ENCODE results near the gene ACTL10. TPM values are rescaled to one million over a fixed set of nuclear protein-coding genes. Genes with fewer than 3 reads are reported as not detected.

ACTL10 gene
- total RNA-seq (2012; rRNA removed) (0.18 and 0.28 TPM in 2 replicates), polyA plus RNA-seq (2012; rRNA removed) (0.43 and 0.49 TPM in 2 replicates), Bru-seq, nascent RNA (percentile 18 among the genes with signal in this experiment), BruChase-seq, experiment 1, labeled RNA remaining after a 6-hour chase (percentile 16 among the genes with signal in this experiment), BruChase-seq, experiment 2, labeled RNA remaining after a 2-hour chase (percentile 23 among the genes with signal in this experiment)
- polyA plus RNA-seq (2012; cell fraction: cytosol; rRNA removed), result 0.40 and 1.1 TPM in 2 replicates
- 0.15 and 0.73 TPM in 2 replicates for polyA plus RNA-seq (2012; cell fraction: nucleus; rRNA removed; ENCODE audit: low replicate concordance)
- long read RNA-seq, partial matches to known transcripts, result 0 of 2 reads
- long read RNA-seq, other reads (novel, unspliced or antisense), result 0 of 2 reads

GRCh38 chr20:33666293-33667244 is at the start of gene ACTL10:
Gene ACTL10 (plus strand): TSS chr20:33666943. CDS start chr20:33667498, 555 bp downstream.
- intact Hi-C loops (cut with micrococcal nuclease) (loop anchor here (1.0 to 10.0 kb wide), 3 partner anchors 66 to 463 kb away; partner anchors contain the start of genes CHMP4B and ZNF341), dilution Hi-C loops (cut with HindIII; ENCODE audit: low sequenced_read_pairs, unreplicated experiment) (no loop called here), in situ Hi-C loops (cut with MboI; ENCODE audit: low sequenced_read_pairs) (no loop called here)
- Histone ChIP-seq H2AK5ac (ENCODE audit: low read depth, low read length) (peak within 1 kb of the TSS; percentile 52), H2BK120ac (ENCODE audit: low read depth, low read length) (no peak within 1 kb of the TSS), H4K20me1 (ENCODE audit: insufficient read depth, low read length) (0 out of 2 replicates have a peak, but pooled peaks cover 5% of the 10 kb centered on the region), H4K91ac (ENCODE audit: insufficient read depth, low read depth, low read length) (peak within 1 kb of the TSS; percentile 64), H3K79me1 (ENCODE audit: low read depth in 1 of 2, low read length in 2 of 2) (peaks cover 10 to 67% of the 10 kb centered on the region in 2 experiments; a peak in 3 of 4 replicates), H3K18ac (ENCODE audit: low read depth, low read length) (peak within 1 kb of the TSS; percentile 17; the same call in 1 of the 2 replicates), H3K4ac (ENCODE audit: low read depth, low read length) (peak within 1 kb of the TSS; percentile 65), H3K4me1 (ENCODE audit: control insufficient read depth, insufficient read depth, low read length) (peaks cover 19% of the 10 kb centered on the region), H3K4me2 (ENCODE audit: low read depth, low read length) (peak within 1 kb of the TSS; percentile 55), H4K5ac (ENCODE audit: low read depth, low read length) (peak within 1 kb of the TSS; percentile 46), H4K8ac (ENCODE audit: low read depth in 2 of 2, low read length in 2 of 2) (peak within 1 kb of the TSS; percentile 63 to 85), H2BK15ac (ENCODE audit: low read depth, low read length) (no peak within 1 kb of the TSS), H3K9me3 (ENCODE audit: control insufficient read depth, insufficient read depth, low read length) (no peaks in the 10 kb centered on the region), H3K23ac (ENCODE audit: low read depth, low read length) (peak within 1 kb of the TSS; percentile 46; the same call in 1 of the 2 replicates), H2AK9ac (replicated peaks; ENCODE audit: low read depth, low read length, poor library complexity) (peak within 1 kb of the TSS; percentile 81), H2AFZ (replicated peaks; ENCODE audit: low read length, poor library complexity) (peak within 1 kb of the TSS; percentile 87), H2BK20ac (ENCODE audit: low read depth, low read length) (peak within 1 kb of the TSS; percentile 9; the same call in 1 of the 2 replicates), H3K9ac (ENCODE audit: low read depth, low read length) (peak within 1 kb of the TSS; percentile 47), H3K27ac (ENCODE audit: insufficient read depth, low read length) (peak within 1 kb of the TSS; percentile 63), H3K9me1 (ENCODE audit: insufficient read depth, low read length) (peaks cover 26% of the 10 kb centered on the region), H3K36me3 (ENCODE audit: control insufficient read depth, insufficient read depth, low read length) (peaks cover 13% of the 10 kb centered on the region), H3K4me3 (ENCODE audit: insufficient read depth, low read depth, low read length) (peak within 1 kb of the TSS; percentile 29), H3K27me3 (ENCODE audit: control insufficient read depth, insufficient read depth, low read length) (no peaks in the 10 kb centered on the region), H2BK5ac (ENCODE audit: low read depth, low read length, poor library complexity, severe bottlenecking) (peak within 1 kb of the TSS; percentile 31), H3K56ac (ENCODE audit: extremely low read depth, insufficient read depth, low read length) (peak within 1 kb of the TSS; percentile 22; the same call in 1 of the 2 replicates), H3K14ac (replicated peaks; ENCODE audit: low read depth, low read length) (peak within 1 kb of the TSS; percentile 53; the same call in 1 of the 2 replicates)
- peak; percentile 77 for ATAC-seq (ENCODE audit: low read depth)
- peak; percentile 96 for DNase-seq
- BruUV-seq (replicated peaks), result no TSS peak
- POLR2A ChIA-PET (ENCODE audit: unreplicated experiment), result interaction anchor here (1.0 kb wide), 1 partner anchor 54 kb away, joined by 3 read pairs; no protein-coding TSS in a partner anchor
- no peak for TF ChIP-seq RFX5 (IDR thresholded peaks at IDR 0.05; ENCODE audit: low read depth, low read length)
- peak; percentile 62; the same call in 1 of the 2 replicates for TF ChIP-seq MXI1 (IDR thresholded peaks at IDR 0.05; ENCODE audit: borderline replicate concordance, low read depth, low read length)
- TF ChIP-seq MAZ (IDR thresholded peaks at IDR 0.05; ENCODE audit: borderline replicate concordance, low read depth, low read length), result peak; percentile 13; the same call in 1 of the 2 replicates
- no peak for TF ChIP-seq FOS (IDR thresholded peaks at IDR 0.05; ENCODE audit: low read depth, low read length)
- TF ChIP-seq CTCF (conservative IDR thresholded peaks at IDR 0.05; ENCODE audit: low read depth, low read length), result peak; percentile 53
- TF ChIP-seq RCOR1 (IDR thresholded peaks at IDR 0.05; ENCODE audit: insufficient replicate concordance, low read length), result peak; percentile 31
- TF ChIP-seq MAFK (IDR thresholded peaks at IDR 0.05; ENCODE audit: low read depth, low read length), result no peak
- TF ChIP-seq ELK1 (IDR thresholded peaks at IDR 0.05; ENCODE audit: borderline replicate concordance, low read depth, low read length), result no peak
- peak; percentile 41 for TF ChIP-seq SMC3 (IDR thresholded peaks at IDR 0.05; ENCODE audit: low read depth, low read length)
- TF ChIP-seq RAD21 (IDR thresholded peaks at IDR 0.05; ENCODE audit: low read length), result peak; percentile 31
- 23% methylated on average over 21 of the region's 50 CpGs; no CpG with 5 or more reads in 1 of the 2 experiments for WGBS, 2 experiments (ENCODE audit: extremely low coverage in 2 of 2, insufficient read length in 1 of 2)
- CTCF ChIA-PET, result interaction anchor here (0.6 kb wide), 1 partner anchor 14 kb away, joined by 6 read pairs; no protein-coding TSS in a partner anchor
